HepG2 (cell line): ENCODE measurements around the gene ATG2B. TPM values are rescaled to one million over a fixed set of nuclear protein-coding genes. Genes with fewer than 3 reads are reported as not detected.

Experiments used
- ATAC-seq: fragments of 200-7000 bp; cut with Tn5 transposase; 3 replicates; pipeline ENCODE4 v1.9.1; 2020; ENCODE audit warnings: mild to moderate bottlenecking, moderate library complexity
- BruUV-seq: library from RNA; stranded (reverse); fragments of 400-500 nt; replicated peaks from 2 replicates; lab custom pipeline; 2021; lab: Mats Ljungman, UMichigan
- CTCF ChIA-PET: fragments of 300-600 bp; formaldehyde crosslinking; extraction: SDS; loops from one replicate; lab custom pipeline; 2021; ENCODE audit warnings: low total read pairs, inconsistent platforms, low intra/inter-chr PET ratio; lab: Yijun Ruan, JAX
- POLR2A ChIA-PET: fragments of 350-600 bp; sonication (Branson Sonifier 250); formaldehyde crosslinking; loops from one replicate; lab custom pipeline; 2020; ENCODE audit warnings: antibody characterized with exemption, inconsistent platforms; lab: Yijun Ruan, JAX
- DNase-seq: peaks from one replicate; pipeline ENCODE4 v3.0.0-alpha.2; 2015; ENCODE audit warnings: low spot score
- FAIRE-seq: peaks from 3 replicates; lab custom pipeline; 2011; peaks lifted over from hg19 to GRCh38; lab: Jason Lieb, UNC
- H2AFZ ChIP-seq: one replicate; pipeline ENCODE4 v1.6.1; 2011; ENCODE audit warnings: low read length, inconsistent platforms
- H3K27ac ChIP-seq: fragments of 300-600 bp; 3 replicates; pipeline ENCODE4 v1.8.0; 2011; ENCODE audit warnings: mixed run types, mild to moderate bottlenecking, mixed read lengths, low read length, inconsistent platforms; ENCODE audit not compliant: insufficient read depth; ENCODE audit errors: extremely low read length
- H3K27me3 ChIP-seq, 2 experiments: fragments of 200-600 bp in 1 of 2; 2 replicates in 1 of 2; 3 replicates in 1 of 2; pipeline versions ENCODE4 v1.6.0 to v1.8.0; 2011; ENCODE audit warnings: low read length in 2 of 2, mild to moderate bottlenecking in 2 of 2, moderate library complexity in 2 of 2, inconsistent platforms in 1 of 2; ENCODE audit not compliant: insufficient read depth in 2 of 2, control insufficient read depth in 1 of 2
- H3K36me3 ChIP-seq, 2 experiments: fragments of 200-600 bp in 1 of 2; replicated peaks in 1 of 2; 2 replicates in 1 of 2; 3 replicates in 1 of 2; pipeline versions ENCODE4 v1.5.1 to v1.8.0; 2011; ENCODE audit warnings: low read length in 2 of 2, inconsistent platforms in 1 of 2; ENCODE audit not compliant: insufficient read depth in 2 of 2, control insufficient read depth in 1 of 2
- H3K4me1 ChIP-seq: 2 replicates; pipeline ENCODE4 v1.5.1; 2012; ENCODE audit warnings: low read length, inconsistent platforms; ENCODE audit not compliant: insufficient read depth
- H3K4me2 ChIP-seq: 2 replicates; pipeline ENCODE4 v1.6.0; 2011; ENCODE audit warnings: low read depth, low read length, inconsistent platforms
- H3K4me3 ChIP-seq, 3 experiments: fragments of 200-600 bp in 1 of 3; sonication (generic), shearing (Covaris generic) in 1 of 3; replicated peaks in 1 of 3; 2 replicates each; pipeline ENCODE4 v1.5.1; 2011 to 2016; ENCODE audit warnings: low read length in 3 of 3, inconsistent platforms in 2 of 3, low read depth in 2 of 3, mild to moderate bottlenecking in 2 of 3, control low read depth in 1 of 3, mixed read lengths in 1 of 3; ENCODE audit not compliant: insufficient read depth in 1 of 3
- H3K79me2 ChIP-seq: one replicate; pipeline ENCODE4 v1.6.1; 2011; ENCODE audit warnings: low read length, inconsistent platforms; ENCODE audit not compliant: insufficient read depth
- H3K9ac ChIP-seq: 2 replicates; pipeline ENCODE4 v1.6.0; 2011; ENCODE audit warnings: mild to moderate bottlenecking, low read depth, low read length, inconsistent platforms; ENCODE audit not compliant: insufficient read depth
- H3K9me3 ChIP-seq: 2 replicates; pipeline ENCODE4 v1.5.1; 2012; ENCODE audit warnings: mild to moderate bottlenecking, low read length
- H4K20me1 ChIP-seq: 2 replicates; pipeline ENCODE4 v1.6.0; 2011; ENCODE audit warnings: inconsistent platforms, mild to moderate bottlenecking, low read length, moderate library complexity; ENCODE audit not compliant: insufficient read depth
- EP300 ChIP-seq, 3 experiments: sonication (generic) in 1 of 3; formaldehyde crosslinking in 1 of 3; IDR thresholded peaks; 2 replicates each; pipeline versions ENCODE4 v1.5.1 to v1.6.1; 2011 to 2020; ENCODE audit warnings: low read depth in 2 of 3, low read length in 2 of 3, borderline replicate concordance in 1 of 3, improper control_type of control experiment in 1 of 3, mild to moderate bottlenecking in 1 of 3, missing genetic modification reagents in 1 of 3, moderate library complexity in 1 of 3
- FOXA3 ChIP-seq: IDR thresholded peaks from 2 replicates; pipeline ENCODE4 v1.6.1; 2016; ENCODE audit warnings: missing genetic modification reagents, missing compliant biosample characterization
- GATAD2A ChIP-seq: IDR thresholded peaks from 2 replicates; pipeline ENCODE4 v1.6.1; 2016
- HMG20A ChIP-seq: IDR thresholded peaks from 2 replicates; pipeline ENCODE4 v1.6.1; 2016; ENCODE audit warnings: borderline replicate concordance
- JUNB ChIP-seq: sonication (generic); formaldehyde crosslinking; IDR thresholded peaks from 2 replicates; pipeline ENCODE4 v1.8.0; 2022; ENCODE audit warnings: missing genetic modification reagents, mild to moderate bottlenecking, borderline replicate concordance
- KLF6 ChIP-seq: IDR thresholded peaks from 2 replicates; pipeline ENCODE4 v1.8.0; 2016; ENCODE audit warnings: missing biosample characterization, missing genetic modification reagents
- SOX6 ChIP-seq, 2 experiments: fragments of 450-650 bp in 1 of 2; sonication (generic) in 1 of 2; formaldehyde crosslinking in 1 of 2; IDR thresholded peaks; 2 replicates each; pipeline versions ENCODE4 v1.4.0 to v1.6.1; 2017 to 2020; ENCODE audit warnings: antibody characterized with exemption in 1 of 2, mild to moderate bottlenecking in 1 of 2, missing genetic modification reagents in 1 of 2
- ZNF432 ChIP-seq: sonication (generic); formaldehyde crosslinking; IDR thresholded peaks from 2 replicates; pipeline ENCODE4 v1.5.0; 2020; ENCODE audit warnings: missing genetic modification reagents, mild to moderate bottlenecking, borderline replicate concordance
- WGBS: methylation state at CpG from one replicate; pipeline ENCODE4 v1.1.6; 2017; ENCODE audit warnings: low lambda C conversion rate; 5-methylcytosine and 5-hydroxymethylcytosine counted together
- in situ Hi-C: cut with HindIII; loops from 2 replicates; pipeline ENCODE4 v1.10.0; 2017; ENCODE audit warnings: low pct_unique_long_range_greater_than_20kb; ENCODE audit not compliant: extremely low pct_ligation_motif_present
- intact Hi-C: fragments of 100-400 bp; cut with micrococcal nuclease; formaldehyde crosslinking; loops from one replicate; pipeline ENCODE4 v1.10.0; 2022; ENCODE audit not compliant: unreplicated experiment
- polyA plus RNA-seq, 8 experiments: library from polyadenylated mRNA; depleted of rRNA in 3 of 8; stranded (reverse) in 7 of 8; unstranded in 1 of 8; fragments of >200 nt; fragmentation: Illumina TruSeq in 4 of 8; extraction: Trizol in 4 of 8; gene quantifications; 2 replicates each; pipeline versions ENCODE4 v1.2.1 to v1.2.3, GENCODE V29; 2011 to 2016; ENCODE audit warnings: low read depth in 4 of 8, missing spikeins in 1 of 8, mixed read lengths in 1 of 8; ENCODE audit not compliant: insufficient read depth in 1 of 8
- total RNA-seq, 5 experiments: library from RNA; depleted of rRNA; stranded (reverse); fragments of >200 nt; fragmentation: Illumina TruSeq; extraction: Trizol; gene quantifications; 2 replicates each; pipeline ENCODE4 v1.2.3, GENCODE V29; 2016; ENCODE audit warnings: low read depth in 1 of 5
- TF ChIP-seq, protein P1 (sequence below): sonication (generic); IDR thresholded peaks from 2 replicates; pipeline ENCODE4 v1.6.1; 2016; ENCODE audit warnings: low read depth, borderline replicate concordance
- TF ChIP-seq, protein P2 (sequence below): IDR thresholded peaks from 2 replicates; pipeline ENCODE4 v1.4.0; 2020; ENCODE audit warnings: mild to moderate bottlenecking, missing genetic modification reagents
- TF ChIP-seq, protein P3 (sequence below): IDR thresholded peaks from 2 replicates; pipeline ENCODE4 v1.6.1; 2012; ENCODE audit warnings: low read depth, low read length, improper control_type of control experiment

ATG2B gene
- total and polyA plus RNA-seq, 2 of the 13 experiments (the other 11 are each of a cell fraction or from before 2014, with no cell fraction given) = 7.4 to 7.5 TPM

DNA sequence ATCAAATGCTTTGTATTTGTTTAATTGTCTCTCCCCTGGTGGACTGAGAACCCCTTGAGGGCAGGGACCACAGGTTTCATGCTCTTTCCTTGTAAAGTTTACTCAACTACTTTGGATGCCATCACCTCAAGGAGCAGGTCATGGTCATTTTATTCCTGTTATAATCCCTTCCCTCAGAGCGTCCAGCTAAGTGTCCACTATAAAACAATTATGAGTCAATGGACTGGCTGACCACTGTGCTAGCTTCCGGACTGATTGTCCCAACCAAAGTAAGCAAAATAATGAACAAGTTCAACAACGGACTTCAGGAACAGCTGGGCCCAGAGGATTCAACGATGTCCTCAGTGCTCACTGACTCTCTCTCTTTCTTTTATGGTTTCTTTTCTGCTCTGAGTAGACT is 47.0 kb upstream of the ATG2B start:
- no TSS peak for BruUV-seq
- peak; percentile 8 for DNase-seq
- H3K36me3 ChIP-seq = no peaks in the 10 kb centered on the region
- intact Hi-C loops (no loop called here), in situ Hi-C loops (no loop called here)
- FAIRE-seq = no peak
- 3% methylated on average over 4 of the region's 4 CpGs for WGBS
- ChIA-PET POLR2A (no interaction called here), CTCF (no interaction called here)
- TF ChIP-seq, protein P1, sequence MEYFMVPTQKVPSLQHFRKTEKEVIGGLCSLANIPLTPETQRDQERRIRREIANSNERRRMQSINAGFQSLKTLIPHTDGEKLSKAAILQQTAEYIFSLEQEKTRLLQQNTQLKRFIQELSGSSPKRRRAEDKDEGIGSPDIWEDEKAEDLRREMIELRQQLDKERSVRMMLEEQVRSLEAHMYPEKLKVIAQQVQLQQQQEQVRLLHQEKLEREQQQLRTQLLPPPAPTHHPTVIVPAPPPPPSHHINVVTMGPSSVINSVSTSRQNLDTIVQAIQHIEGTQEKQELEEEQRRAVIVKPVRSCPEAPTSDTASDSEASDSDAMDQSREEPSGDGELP = peak; percentile 16; the same call in 1 of the 2 replicates
- no peak for TF ChIP-seq ZNF432 (CRISPR knock-in tag)
- no peaks in the 10 kb centered on the region for H3K79me2 ChIP-seq
- no peak overlapping the region for H3K9ac ChIP-seq
- H3K9me3 ChIP-seq = no peaks in the 10 kb centered on the region
- no peaks in the 10 kb centered on the region for H4K20me1 ChIP-seq
- no peaks in the 10 kb centered on the region for H3K27me3 ChIP-seq
- ATAC-seq = no peak; the same call in 2 of the 3 replicates
- peaks cover 24% of the 10 kb centered on the region for H3K4me1 ChIP-seq
- H3K27ac ChIP-seq = no peak overlapping the region
- H2AFZ ChIP-seq = no peak overlapping the region
- peak overlapping the region; percentile 14; the same call in 1 of the 2 replicates for H3K4me2 ChIP-seq
- H3K4me3 ChIP-seq = no peak overlapping the region

DNA sequence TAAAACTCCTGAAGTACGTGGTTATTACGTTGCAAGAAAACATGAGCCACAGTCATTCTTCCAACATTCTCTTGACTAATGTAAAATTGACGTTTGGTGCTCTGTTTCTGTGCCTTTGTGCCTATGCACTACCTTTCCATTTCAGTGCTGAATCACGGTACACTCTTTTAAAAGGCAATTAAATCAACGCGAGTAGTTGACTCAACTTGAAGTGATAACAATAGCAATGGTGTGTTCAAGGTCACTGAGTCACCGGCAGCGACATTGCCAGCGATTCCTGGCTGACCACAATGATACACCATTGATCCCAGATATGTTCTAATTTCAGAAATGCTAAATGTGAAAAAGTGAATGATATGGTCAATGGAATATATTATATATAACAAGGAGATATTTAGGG is 46.6 kb upstream of the ATG2B start:
- POLR2A ChIA-PET = no interaction called here
- peak overlapping the region; percentile 18; the same call in 1 of the 2 replicates for H3K4me2 ChIP-seq
- FAIRE-seq = no peak
- TF ChIP-seq, protein P2, sequence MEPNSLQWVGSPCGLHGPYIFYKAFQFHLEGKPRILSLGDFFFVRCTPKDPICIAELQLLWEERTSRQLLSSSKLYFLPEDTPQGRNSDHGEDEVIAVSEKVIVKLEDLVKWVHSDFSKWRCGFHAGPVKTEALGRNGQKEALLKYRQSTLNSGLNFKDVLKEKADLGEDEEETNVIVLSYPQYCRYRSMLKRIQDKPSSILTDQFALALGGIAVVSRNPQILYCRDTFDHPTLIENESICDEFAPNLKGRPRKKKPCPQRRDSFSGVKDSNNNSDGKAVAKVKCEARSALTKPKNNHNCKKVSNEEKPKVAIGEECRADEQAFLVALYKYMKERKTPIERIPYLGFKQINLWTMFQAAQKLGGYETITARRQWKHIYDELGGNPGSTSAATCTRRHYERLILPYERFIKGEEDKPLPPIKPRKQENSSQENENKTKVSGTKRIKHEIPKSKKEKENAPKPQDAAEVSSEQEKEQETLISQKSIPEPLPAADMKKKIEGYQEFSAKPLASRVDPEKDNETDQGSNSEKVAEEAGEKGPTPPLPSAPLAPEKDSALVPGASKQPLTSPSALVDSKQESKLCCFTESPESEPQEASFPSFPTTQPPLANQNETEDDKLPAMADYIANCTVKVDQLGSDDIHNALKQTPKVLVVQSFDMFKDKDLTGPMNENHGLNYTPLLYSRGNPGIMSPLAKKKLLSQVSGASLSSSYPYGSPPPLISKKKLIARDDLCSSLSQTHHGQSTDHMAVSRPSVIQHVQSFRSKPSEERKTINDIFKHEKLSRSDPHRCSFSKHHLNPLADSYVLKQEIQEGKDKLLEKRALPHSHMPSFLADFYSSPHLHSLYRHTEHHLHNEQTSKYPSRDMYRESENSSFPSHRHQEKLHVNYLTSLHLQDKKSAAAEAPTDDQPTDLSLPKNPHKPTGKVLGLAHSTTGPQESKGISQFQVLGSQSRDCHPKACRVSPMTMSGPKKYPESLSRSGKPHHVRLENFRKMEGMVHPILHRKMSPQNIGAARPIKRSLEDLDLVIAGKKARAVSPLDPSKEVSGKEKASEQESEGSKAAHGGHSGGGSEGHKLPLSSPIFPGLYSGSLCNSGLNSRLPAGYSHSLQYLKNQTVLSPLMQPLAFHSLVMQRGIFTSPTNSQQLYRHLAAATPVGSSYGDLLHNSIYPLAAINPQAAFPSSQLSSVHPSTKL = peak; percentile 39
- TF ChIP-seq HMG20A (CRISPR knock-in tag) (peak; percentile 48; the same call in 1 of the 2 replicates), EP300 (IDR thresholded peaks at IDR 0.05; ENCODE audit: low read depth in 2 of 2, low read length in 2 of 2) (peak in 1 of 2 experiments; percentile 24; a peak in 1 of 4 replicates), EP300 (CRISPR knock-in tag; IDR thresholded peaks at IDR 0.05; ENCODE audit: borderline replicate concordance) (no peak), FOXA3 (peak; percentile 30; the same call in 1 of the 2 replicates), KLF6 (CRISPR knock-in tag) (no peak), GATAD2A (CRISPR knock-in tag) (peak; percentile 38; the same call in 1 of the 2 replicates), SOX6 (IDR thresholded peaks at IDR 0.05) (no peak), SOX6 (CRISPR knock-in tag; IDR thresholded peaks at IDR 0.05) (peak; percentile 57; the same call in 1 of the 2 replicates), JUNB (CRISPR knock-in tag) (no peak)
- TF ChIP-seq, protein P3, sequence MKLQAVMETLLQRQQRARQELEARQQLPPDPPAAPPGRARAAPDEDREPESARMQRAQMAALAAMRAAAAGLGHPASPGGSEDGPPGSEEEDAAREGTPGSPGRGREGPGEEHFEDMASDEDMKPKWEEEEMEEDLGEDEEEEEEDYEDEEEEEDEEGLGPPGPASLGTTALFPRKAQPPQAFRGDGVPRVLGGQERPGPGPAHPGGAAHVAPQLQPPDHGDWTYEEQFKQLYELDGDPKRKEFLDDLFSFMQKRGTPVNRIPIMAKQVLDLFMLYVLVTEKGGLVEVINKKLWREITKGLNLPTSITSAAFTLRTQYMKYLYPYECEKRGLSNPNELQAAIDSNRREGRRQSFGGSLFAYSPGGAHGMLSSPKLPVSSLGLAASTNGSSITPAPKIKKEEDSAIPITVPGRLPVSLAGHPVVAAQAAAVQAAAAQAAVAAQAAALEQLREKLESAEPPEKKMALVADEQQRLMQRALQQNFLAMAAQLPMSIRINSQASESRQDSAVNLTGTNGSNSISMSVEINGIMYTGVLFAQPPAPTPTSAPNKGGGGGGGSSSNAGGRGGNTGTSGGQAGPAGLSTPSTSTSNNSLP = 0 out of 2 replicates have a peak, but pooled peaks have one; percentile 34

More for the DNA sequence above, 46.6 kb upstream of the ATG2B start:
- Histone ChIP-seq H3K4me3 (no peak overlapping the region), H3K36me3 (no peaks in the 10 kb centered on the region), H2AFZ (no peak overlapping the region), H3K9ac (no peak overlapping the region), H3K27ac (no peak overlapping the region), H3K27me3 (no peaks in the 10 kb centered on the region), H4K20me1 (no peaks in the 10 kb centered on the region), H3K79me2 (no peaks in the 10 kb centered on the region), H3K9me3 (no peaks in the 10 kb centered on the region), H3K4me1 (peaks cover 24% of the 10 kb centered on the region)
- 8% methylated on average over 9 of the region's 9 CpGs for WGBS
- DNase-seq (peak; percentile 62), ATAC-seq (peak; percentile 40; the same call in 1 of the 3 replicates)
- intact Hi-C loops = no loop called here
- in situ Hi-C loops = no loop called here
- CTCF ChIA-PET = no interaction called here
- no TSS peak for BruUV-seq
